Stomach (tissue), 4 donors: ENCODE data around the gene TAL1.

Experiments used
- CTCF ChIP-seq, 7 experiments: fragments of 450-650 bp in 4 of 7; fragments of 200-600 bp in 3 of 7; sonication (generic) in 3 of 7; IDR thresholded peaks; one replicate each; pipeline ENCODE4 v1.5.1; 2016 to 2019; ENCODE audit warnings: antibody characterized with exemption in 7 of 7, control low read depth in 2 of 7, mild to moderate bottlenecking in 1 of 7
- POLR2A ChIP-seq, 4 donors: fragments of 450-650 bp; IDR thresholded peaks; one replicate each; pipeline ENCODE4 v1.6.1; 2016; ENCODE audit warnings: antibody characterized with exemption in 4 of 4, control low read depth in 2 of 4, mild to moderate bottlenecking in 1 of 4, moderate library complexity in 1 of 4

DNA sequence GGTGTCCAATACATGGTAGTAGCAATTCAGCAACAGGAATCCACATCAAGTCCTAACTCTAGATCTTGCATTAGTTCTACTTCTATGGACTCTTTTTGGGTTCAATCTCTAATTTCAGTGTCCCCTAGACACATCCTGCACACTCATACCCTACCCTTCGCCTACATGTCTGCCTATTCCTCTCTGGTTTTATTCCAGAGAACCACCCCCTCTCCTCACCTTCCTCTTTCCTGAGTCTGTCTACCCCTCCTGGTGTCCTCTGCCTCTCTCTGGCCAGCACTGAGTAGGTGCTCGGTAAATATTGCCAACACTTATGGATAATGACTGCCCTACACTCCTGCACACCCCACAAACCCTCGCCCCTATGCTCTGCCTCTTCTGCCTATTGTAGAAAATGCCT is 9.5 kb downstream of the TAL1 start:
- TF ChIP-seq CTCF (IDR thresholded peaks at IDR 0.05) (no peak), POLR2A (IDR thresholded peaks at IDR 0.05) (no peak)
